Natural killer cell (primary cell): ENCODE measurements around the gene ING5. TPM values are rescaled to one million over a fixed set of nuclear protein-coding genes. Genes with fewer than 3 reads are reported as not detected.
A peak's percentile ranks its signal among the peaks of the same experiment; 100 is the strongest.
"Not testable (repeated sequence)": the region's sequence is repeated elsewhere in the genome, so short reads cannot be mapped to it uniquely, and the experiment has no call there.

Experiments
- ATAC-seq, 3 donors: fragments of 150-1000 bp in 2 of 3; fragments of 200-7000 bp in 1 of 3; cut with Tn5 transposase; 1 replicate in 1 of 3; 2 replicates in 2 of 3; pipeline ENCODE4 v1.10.0; 2021; ENCODE audit warnings: mild to moderate bottlenecking in 2 of 3, moderate library complexity in 2 of 3
- DNase-seq, 2 donors: peaks; one replicate each; pipeline versions ENCODE4 v3.0.0 to v3.0.0-alpha.2; 2013 to 2021; ENCODE audit warnings: mixed read lengths in 1 of 2
- H3K27ac ChIP-seq: one replicate; pipeline ENCODE4 v1.5.1; 2013; ENCODE audit warnings: mild to moderate bottlenecking, low read length
- H3K27me3 ChIP-seq: one replicate; pipeline ENCODE4 v1.6.1; 2013; ENCODE audit warnings: low read length; ENCODE audit not compliant: control insufficient read depth, insufficient read depth
- H3K36me3 ChIP-seq: one replicate; pipeline ENCODE4 v1.6.1; 2013; ENCODE audit warnings: low read length; ENCODE audit not compliant: control insufficient read depth, insufficient read depth
- H3K4me1 ChIP-seq: one replicate; pipeline ENCODE4 v1.6.1; 2013; ENCODE audit warnings: low read length; ENCODE audit not compliant: control insufficient read depth, insufficient read depth
- H3K4me3 ChIP-seq: one replicate; pipeline ENCODE4 v1.5.1; 2013; ENCODE audit warnings: low read length
- H3K9me3 ChIP-seq: one replicate; pipeline ENCODE4 v1.6.1; 2013; ENCODE audit warnings: low read length; ENCODE audit not compliant: control insufficient read depth, insufficient read depth
- H3K27ac Mint-ChIP-seq, 2 donors: one replicate each; pipeline ENCODE4 v1.8.0; 2022; ENCODE audit warnings: mild to moderate bottlenecking in 2 of 2, mixed read lengths in 2 of 2, moderate library complexity in 1 of 2
- H3K27me3 Mint-ChIP-seq, 2 donors: one replicate each; pipeline ENCODE4 v1.8.0; 2022; ENCODE audit warnings: low read depth in 2 of 2, mixed read lengths in 2 of 2
- H3K36me3 Mint-ChIP-seq: one replicate; pipeline ENCODE4 v1.8.0; 2022; ENCODE audit warnings: mixed read lengths
- H3K4me1 Mint-ChIP-seq, 2 donors: one replicate each; pipeline ENCODE4 v1.8.0; 2022; ENCODE audit warnings: mixed read lengths in 2 of 2
- H3K4me3 Mint-ChIP-seq: one replicate; pipeline ENCODE4 v1.8.0; 2022; ENCODE audit warnings: mild to moderate bottlenecking, moderate library complexity, mixed read lengths
- H3K9me3 Mint-ChIP-seq, 2 donors: one replicate each; pipeline ENCODE4 v1.8.0; 2022; ENCODE audit warnings: mixed read lengths in 2 of 2
- CTCF ChIP-seq: fragments of 200-600 bp; IDR thresholded peaks from one replicate; pipeline ENCODE4 v1.8.0; 2022; ENCODE audit warnings: antibody characterized with exemption
- WGBS: methylation state at CpG from one replicate; pipeline ENCODE4 v1.1.7; 2013; ENCODE audit warnings: missing lambda C conversion rate; ENCODE audit not compliant: insufficient coverage; 5-methylcytosine and 5-hydroxymethylcytosine counted together
- intact Hi-C: fragments of 100-400 bp; cut with micrococcal nuclease; formaldehyde crosslinking; loops from one replicate; pipeline ENCODE4 v1.14.2; 2022
- total RNA-seq, 4 donors: library from RNA; stranded (reverse); fragments of 120-200 nt in 1 of 4; gene quantifications; one replicate each; pipeline versions ENCODE4 v1.2.3 to v1.2.4, GENCODE V29; 2013 to 2022

The ING5 gene
- total RNA-seq, 3 donors from 2014 or later (not counting 1 experiment from before 2014, with no cell fraction given), result 25.6 to 40.9 (median 34.7) TPM

- no peaks in the 10 kb centered on the region for H3K36me3 Mint-ChIP-seq
- DNase-seq (no peak), ATAC-seq (no peak)
- H3K4me1 Mint-ChIP-seq, result peaks cover 6 to 7% of the 10 kb centered on the region in 2 donors
- no peak for TF ChIP-seq CTCF
- no peaks in the 10 kb centered on the region for H3K27me3 ChIP-seq
- H3K27me3 Mint-ChIP-seq, result no peaks in the 10 kb centered on the region
- H3K9me3 ChIP-seq, result no peaks in the 10 kb centered on the region
- H3K4me3 ChIP-seq, result no peak overlapping the region
- H3K4me3 Mint-ChIP-seq, result no peak overlapping the region
- peaks cover 5% of the 10 kb centered on the region for H3K4me1 ChIP-seq
- intact Hi-C loops, result no loop called here
- H3K27ac Mint-ChIP-seq, result no peak overlapping the region
- H3K27ac ChIP-seq, result no peak overlapping the region
- WGBS, result 98% methylated on average over 14 of the region's 14 CpGs
- H3K9me3 Mint-ChIP-seq, result no peaks in the 10 kb centered on the region
- peaks cover 34% of the 10 kb centered on the region for H3K36me3 ChIP-seq
Observed at GRCh38 chr2:241660593-241661213, 41.1 kb upstream of the ING5 start.

- intact Hi-C loops, H3K4me1 ChIP-seq, H3K9me3 ChIP-seq, H3K4me3 Mint-ChIP-seq, H3K4me3 ChIP-seq, H3K9me3 Mint-ChIP-seq, H3K27ac Mint-ChIP-seq, H3K36me3 Mint-ChIP-seq, H3K27me3 ChIP-seq, H3K27me3 Mint-ChIP-seq, H3K4me1 Mint-ChIP-seq, DNase-seq, H3K27ac ChIP-seq, ATAC-seq: not testable (repeated sequence)
- peaks cover 29% of the 10 kb centered on the region for H3K36me3 ChIP-seq
- WGBS, result 97% methylated on average over 24 of the region's 24 CpGs
Observed at GRCh38 chr2:241662731-241663130, 39.1 kb upstream of the ING5 start.

- ATAC-seq (no peak), DNase-seq (no peak)
- Histone ChIP-seq H3K36me3 (peaks cover 31% of the 10 kb centered on the region), H3K27me3 (no peaks in the 10 kb centered on the region), H3K27ac (no peak overlapping the region), H3K9me3 (no peaks in the 10 kb centered on the region), H3K4me3 (no peak overlapping the region), H3K4me1 (peaks cover 5% of the 10 kb centered on the region)
- intact Hi-C loops, result no loop called here
- H3K4me3 Mint-ChIP-seq, result no peak overlapping the region
- no peaks in the 10 kb centered on the region for H3K36me3 Mint-ChIP-seq
- WGBS, result 95% methylated on average over 23 of the region's 23 CpGs
- H3K27me3 Mint-ChIP-seq, result no peaks in the 10 kb centered on the region
- peaks cover 6 to 9% of the 10 kb centered on the region in 2 donors for H3K4me1 Mint-ChIP-seq
- TF ChIP-seq CTCF, result no peak
- H3K27ac Mint-ChIP-seq, result peak overlapping the region in 1 of 2 donors; percentile 81
- no peaks in the 10 kb centered on the region for H3K9me3 Mint-ChIP-seq
Observed at GRCh38 chr2:241665731-241666440, 36.0 kb upstream of the ING5 start.

- no peak overlapping the region for H3K4me3 ChIP-seq
- no peaks in the 10 kb centered on the region for H3K9me3 ChIP-seq
- DNase-seq (no peak), ATAC-seq (no peak)
- Mint-ChIP-seq H3K4me1 (peaks cover 6 to 9% of the 10 kb centered on the region in 2 donors), H3K4me3 (no peak overlapping the region), H3K27me3 (no peaks in the 10 kb centered on the region), H3K9me3 (no peaks in the 10 kb centered on the region), H3K36me3 (no peaks in the 10 kb centered on the region), H3K27ac (no peak overlapping the region)
- 95% methylated on average over 42 of the region's 42 CpGs for WGBS
- no peak overlapping the region for H3K27ac ChIP-seq
- no peaks in the 10 kb centered on the region for H3K27me3 ChIP-seq
- H3K36me3 ChIP-seq, result peaks cover 37% of the 10 kb centered on the region
- H3K4me1 ChIP-seq, result peaks cover 5% of the 10 kb centered on the region
- intact Hi-C loops, result no loop called here
- TF ChIP-seq CTCF, result no peak
Observed at GRCh38 chr2:241666627-241667400, 35.0 kb upstream of the ING5 start.
